Gastroesophageal sphincter (tissue), 4 donors: ENCODE measurements around the gene GPR156. TPM values are rescaled to one million over a fixed set of nuclear protein-coding genes. Genes with fewer than 3 reads are reported as not detected.

Experiments used
- ATAC-seq: fragments of 150-250 bp; one replicate; pipeline ENCODE4 v1.9.1; 2016; ENCODE audit warnings: mild to moderate bottlenecking, moderate library complexity
- H3K27ac ChIP-seq, 4 donors: fragments of 200-600 bp; sonication (generic) in 3 of 4; 1 replicate in 3 of 4; 2 replicates in 1 of 4; pipeline ENCODE4 v1.5.1; 2016 to 2019
- H3K27me3 ChIP-seq: fragments of 200-600 bp; sonication (generic); one replicate; pipeline ENCODE4 v1.5.1; 2019
- H3K36me3 ChIP-seq, 2 donors: fragments of 200-600 bp; sonication (generic); one replicate each; pipeline ENCODE4 v1.5.1; 2019; ENCODE audit warnings: control low read depth in 1 of 2
- H3K4me1 ChIP-seq, 3 donors: fragments of 200-600 bp; sonication (generic); 1 replicate in 2 of 3; 2 replicates in 1 of 3; pipeline ENCODE4 v1.5.1; 2016 to 2019; ENCODE audit warnings: control low read depth in 2 of 3
- H3K4me3 ChIP-seq, 2 donors: fragments of 200-600 bp; sonication (generic); one replicate each; pipeline ENCODE4 v1.5.1; 2019; ENCODE audit warnings: mild to moderate bottlenecking in 1 of 2, moderate library complexity in 1 of 2
- H3K9me3 ChIP-seq, 3 donors: fragments of 200-600 bp; sonication (generic); one replicate each; pipeline ENCODE4 v1.5.1; 2017 to 2019; ENCODE audit warnings: control low read depth in 2 of 3
- CTCF ChIP-seq, 4 experiments: fragments of 200-600 bp in 2 of 4; fragments of 450-650 bp in 2 of 4; sonication (generic) in 1 of 4; IDR thresholded peaks; one replicate each; pipeline ENCODE4 v1.5.1; 2017 to 2019; ENCODE audit warnings: antibody characterized with exemption in 4 of 4, mild to moderate bottlenecking in 2 of 4, moderate library complexity in 2 of 4
- EP300 ChIP-seq: sonication (generic); formaldehyde crosslinking; IDR thresholded peaks from one replicate; pipeline ENCODE4 v1.6.1; 2017; ENCODE audit warnings: antibody characterized with exemption, mild to moderate bottlenecking
- POLR2A ChIP-seq, 2 donors: fragments of 450-650 bp; IDR thresholded peaks; one replicate each; pipeline ENCODE4 v1.6.1; 2017; ENCODE audit warnings: antibody characterized with exemption in 2 of 2, mild to moderate bottlenecking in 2 of 2, moderate library complexity in 1 of 2
- POLR2AphosphoS5 ChIP-seq: sonication (generic); formaldehyde crosslinking; IDR thresholded peaks from one replicate; pipeline ENCODE4 v1.6.1; 2017; ENCODE audit warnings: antibody characterized with exemption
- WGBS, 2 donors: methylation state at CpG; one replicate each; pipeline ENCODE4 v1.1.5; 2018; ENCODE audit warnings: low coverage in 1 of 2; 5-methylcytosine and 5-hydroxymethylcytosine counted together
- total RNA-seq, 4 donors: library from RNA; depleted of rRNA; stranded (reverse); fragments of >200 nt; gene quantifications; one replicate each; pipeline ENCODE4 v1.1.0, GENCODE V29; 2016

GPR156 gene
- total RNA-seq, 4 donors from 2014 or later = 0.16 to 0.73 (median 0.29) TPM

- H3K9me3 ChIP-seq = peaks cover 0 to 12% (median 0%) of the 10 kb centered on the region in 3 donors
- H3K4me3 ChIP-seq = no peak overlapping the region
- no peaks in the 10 kb centered on the region for H3K36me3 ChIP-seq
- 91% methylated on average over 19 of the region's 24 CpGs; no CpG with 5 or more reads in 1 of the 2 donors for WGBS, 2 donors
- H3K27ac ChIP-seq = no peak overlapping the region
- no peak for ATAC-seq
- peaks cover under 1% of the 10 kb centered on the region for H3K27me3 ChIP-seq
- H3K4me1 ChIP-seq = no peaks in the 10 kb centered on the region
- TF ChIP-seq POLR2AphosphoS5 = no peak
- no peak for TF ChIP-seq CTCF (IDR thresholded peaks at IDR 0.05)
- TF ChIP-seq POLR2A (IDR thresholded peaks at IDR 0.05) = no peak
Measured at GRCh38 chr3:120311863-120312794, 27.1 kb upstream of the GPR156 start.

GRCh38 chr3:120306519-120307455, 21.8 kb upstream of the GPR156 start:
- Histone ChIP-seq H3K4me3 (no peak overlapping the region), H3K27ac (no peak overlapping the region), H3K4me1 (no peaks in the 10 kb centered on the region), H3K9me3 (no peaks in the 10 kb centered on the region), H3K27me3 (peaks cover 9% of the 10 kb centered on the region), H3K36me3 (no peaks in the 10 kb centered on the region)
- TF ChIP-seq EP300 = no peak
- no peak for TF ChIP-seq POLR2A (IDR thresholded peaks at IDR 0.05)
- no peak for TF ChIP-seq POLR2AphosphoS5
- TF ChIP-seq CTCF (IDR thresholded peaks at IDR 0.05) = no peak
- ATAC-seq = no peak
- WGBS, 2 donors = 62 to 72% methylated on average over 7 to 18 of the region's 72 CpGs

GRCh38 chr3:120304616-120305015, 19.6 kb upstream of the GPR156 start:
- H3K27ac ChIP-seq = no peak overlapping the region
- no peaks in the 10 kb centered on the region for H3K9me3 ChIP-seq
- H3K4me1 ChIP-seq = no peaks in the 10 kb centered on the region
- H3K36me3 ChIP-seq = no peaks in the 10 kb centered on the region
- H3K27me3 ChIP-seq = peaks cover 9% of the 10 kb centered on the region
- WGBS, 2 donors = 90 to 93% methylated on average over 4 of the region's 4 CpGs
- no peak for ATAC-seq
- H3K4me3 ChIP-seq = no peak overlapping the region
- TF ChIP-seq CTCF (IDR thresholded peaks at IDR 0.05) (no peak), POLR2AphosphoS5 (no peak), POLR2A (IDR thresholded peaks at IDR 0.05) (no peak), EP300 (no peak)

- H3K27ac ChIP-seq = peak overlapping the region in 2 of 4 donors; percentile 43 to 63
- WGBS, 2 donors = 63 to 64% methylated on average over 3 to 5 of the region's 5 CpGs
- ATAC-seq = peak; percentile 89
Measured at GRCh38 chr3:120302361-120302760, 17.3 kb upstream of the GPR156 start.

More at GRCh38 chr3:120302361-120302760, 17.3 kb upstream of the GPR156 start:
- Histone ChIP-seq H3K4me1 (no peaks in the 10 kb centered on the region), H3K27me3 (peaks cover 9% of the 10 kb centered on the region), H3K4me3 (no peak overlapping the region), H3K9me3 (no peaks in the 10 kb centered on the region), H3K36me3 (no peaks in the 10 kb centered on the region)
- TF ChIP-seq POLR2AphosphoS5 = no peak
- no peak for TF ChIP-seq POLR2A (IDR thresholded peaks at IDR 0.05)
- TF ChIP-seq EP300 = no peak
- TF ChIP-seq CTCF (IDR thresholded peaks at IDR 0.05) = no peak
